RKO (cell line): ENCODE results near the gene CC2D1A.
A peak's percentile ranks its signal among the peaks of the same experiment; 100 is the strongest.

Source experiments
- DNase-seq: peaks from one replicate; pipeline ENCODE4 v3.0.0-alpha.2; 2016; ENCODE audit warnings: low spot score

The CC2D1A gene

DNA sequence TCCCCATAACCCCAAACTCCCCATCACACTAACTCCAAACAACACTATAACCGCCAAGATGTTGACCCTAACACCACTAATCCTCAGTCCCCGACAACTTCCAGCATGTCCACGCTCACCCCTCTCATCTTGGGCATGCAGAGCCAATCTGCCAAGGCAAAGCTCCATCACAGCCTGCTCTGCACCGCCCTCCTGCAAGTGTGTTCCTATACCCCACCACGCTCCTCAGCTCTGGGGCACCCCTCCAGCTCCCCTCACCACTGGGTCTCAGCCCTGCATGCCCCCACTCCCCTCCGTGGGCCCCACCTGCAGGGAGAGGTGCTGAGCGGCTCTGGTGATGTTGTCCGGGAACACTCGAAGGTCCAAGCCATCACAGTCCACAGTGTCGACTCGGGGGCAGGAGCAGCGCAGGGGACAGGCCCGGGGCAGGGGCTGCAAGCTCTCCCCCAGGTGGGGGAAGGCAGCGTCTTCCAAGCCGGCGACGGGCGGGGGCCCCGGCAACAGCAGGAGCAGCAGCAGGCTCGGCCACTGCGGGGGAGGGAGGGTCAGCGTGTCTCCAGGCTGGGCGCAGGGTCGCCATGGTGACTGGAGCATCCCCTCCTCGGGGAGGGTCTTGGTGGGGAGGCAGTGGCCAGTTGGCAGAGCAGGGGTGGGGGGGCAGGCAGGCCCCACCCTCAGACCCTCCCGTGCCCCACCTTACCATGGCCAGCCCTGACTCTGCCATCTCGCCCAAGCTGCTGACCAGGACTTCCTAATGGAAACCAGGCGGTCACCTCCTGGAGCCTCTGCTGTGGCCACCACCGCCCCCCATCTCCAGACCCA lies 31.7 kb downstream of the CC2D1A start:
- no peak for DNase-seq

- no peak for DNase-seq
Measured at GRCh38 chr19:13938301-13939064, 32.5 kb downstream of the CC2D1A start, which contains the start of gene PODNL1. Gene PODNL1, minus strand, starts transcription at chr19:13938417. Its CDS starts 236 bp downstream, at chr19:13938181.

GRCh38 chr19:13942023-13942684 lies 36.2 kb downstream of the CC2D1A start:
- no peak for DNase-seq

DNA sequence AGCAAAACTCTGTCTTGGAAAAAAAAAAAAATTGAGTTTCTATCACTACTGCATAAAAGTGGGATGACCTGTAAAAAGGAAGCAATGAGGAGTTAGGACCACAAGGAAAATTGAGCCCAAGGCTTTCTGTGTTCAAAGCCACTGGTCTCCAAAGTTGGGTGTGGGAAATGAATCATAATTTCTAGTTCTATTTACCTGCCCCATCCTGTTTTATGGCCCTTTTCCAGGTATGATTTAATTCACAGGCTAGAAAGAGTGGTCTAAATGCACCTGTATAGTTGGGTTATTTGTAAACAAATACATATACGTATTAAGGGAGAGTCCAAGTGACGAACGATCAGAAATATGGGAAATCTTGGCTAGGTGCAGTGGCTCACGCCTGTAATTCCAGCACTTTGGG lies 40.4 kb downstream of the CC2D1A start:
- DNase-seq = no peak

GRCh38 chr19:13951043-13951442 lies 45.0 kb downstream of the CC2D1A start:
- DNase-seq = no peak

- DNase-seq = no peak
Measured at GRCh38 chr19:13951799-13952153, 45.8 kb downstream of the CC2D1A start.

- peak; percentile 99 for DNase-seq
Measured at GRCh38 chr19:13952154-13952930, 46.3 kb downstream of the CC2D1A start, which contains the start of gene DCAF15. Gene DCAF15, plus strand, starts transcription at chr19:13952509. Its CDS starts 4 bp downstream, at chr19:13952513.

DNA sequence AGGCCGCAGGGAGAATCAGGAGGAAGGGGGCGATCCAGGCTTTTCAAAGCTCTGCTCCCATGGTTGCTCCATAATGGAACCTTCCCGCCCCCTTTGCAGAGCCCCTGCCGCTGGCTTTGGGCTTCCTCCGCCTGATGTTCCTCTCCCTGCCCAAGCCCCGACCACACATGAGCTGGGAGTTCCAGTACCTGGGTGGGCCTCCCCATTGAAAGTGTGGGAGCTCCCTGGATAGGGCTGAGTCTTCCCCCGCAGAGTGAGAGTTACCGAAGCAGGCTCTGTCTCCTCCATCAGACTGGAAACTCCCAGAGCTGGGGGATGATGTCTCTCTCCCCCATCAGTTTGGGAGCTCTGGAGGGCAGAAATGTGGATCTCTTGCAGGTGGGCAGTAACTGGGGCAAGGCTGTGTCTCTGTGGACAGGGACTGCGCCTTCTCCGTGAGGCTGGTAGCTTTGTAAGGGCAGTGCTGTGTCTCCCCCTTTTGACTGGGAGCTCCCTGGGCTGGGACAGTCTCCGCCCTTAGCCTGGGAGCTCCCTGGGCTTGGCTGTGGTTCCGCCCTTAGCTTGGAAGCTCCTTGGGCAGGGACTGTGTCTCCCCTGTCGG lies 47.0 kb downstream of the CC2D1A start:
- DNase-seq = peak; percentile 59

- no peak for DNase-seq
Measured at GRCh38 chr19:13954185-13954584, 48.2 kb downstream of the CC2D1A start.

DNA sequence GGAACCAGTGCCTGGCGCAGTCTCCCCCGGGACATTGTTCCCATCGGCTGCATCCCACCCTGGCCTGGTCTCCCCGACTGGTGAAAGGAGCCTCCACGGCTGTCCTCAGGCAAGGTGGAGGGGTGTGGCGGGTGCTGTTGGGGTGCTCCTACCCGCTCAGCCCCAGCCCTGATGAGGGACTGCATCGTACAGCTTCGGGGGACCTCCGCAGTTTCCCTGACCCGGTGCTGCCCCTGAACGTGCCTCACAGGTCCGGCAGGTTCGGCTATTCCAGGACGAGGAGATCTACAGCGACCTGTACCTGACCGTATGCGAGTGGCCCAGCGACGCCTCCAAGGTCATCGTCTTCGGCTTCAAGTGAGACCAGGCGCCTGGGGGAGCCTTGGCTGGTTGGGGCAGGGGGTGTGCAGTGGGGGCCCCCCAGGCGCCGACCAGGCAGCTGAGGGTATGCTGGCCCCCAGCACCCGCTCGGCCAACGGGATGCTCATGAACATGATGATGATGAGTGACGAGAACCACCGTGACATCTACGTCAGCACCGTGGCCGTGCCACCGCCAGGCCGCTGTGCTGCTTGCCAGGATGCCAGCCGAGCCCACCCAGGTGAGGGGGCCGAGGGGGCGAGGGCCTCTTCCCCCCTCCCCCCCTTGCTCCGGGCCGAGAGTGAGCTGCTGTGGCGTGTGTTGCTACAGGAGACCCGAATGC lies 49.8 kb downstream of the CC2D1A start:
- DNase-seq = no peak

DNA sequence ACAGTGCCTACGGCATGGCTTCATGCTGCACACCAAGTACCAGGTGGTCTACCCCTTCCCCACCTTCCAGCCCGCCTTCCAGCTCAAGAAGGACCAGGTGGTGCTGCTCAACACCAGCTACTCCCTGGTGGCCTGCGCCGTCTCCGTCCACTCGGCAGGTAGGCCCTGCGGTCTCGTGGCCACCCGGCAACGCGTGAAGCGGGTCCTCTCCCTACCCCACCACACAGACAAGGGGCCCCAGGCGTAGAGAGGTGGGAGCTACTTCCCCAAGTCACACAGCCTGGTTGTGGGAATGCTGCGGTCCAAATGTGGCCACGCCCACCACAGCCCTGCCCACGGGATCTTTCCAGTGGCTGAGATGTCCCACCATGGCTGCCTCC lies 50.4 kb downstream of the CC2D1A start:
- no peak for DNase-seq

- no peak for DNase-seq
Measured at GRCh38 chr19:13957051-13957450, 51.0 kb downstream of the CC2D1A start.

DNA sequence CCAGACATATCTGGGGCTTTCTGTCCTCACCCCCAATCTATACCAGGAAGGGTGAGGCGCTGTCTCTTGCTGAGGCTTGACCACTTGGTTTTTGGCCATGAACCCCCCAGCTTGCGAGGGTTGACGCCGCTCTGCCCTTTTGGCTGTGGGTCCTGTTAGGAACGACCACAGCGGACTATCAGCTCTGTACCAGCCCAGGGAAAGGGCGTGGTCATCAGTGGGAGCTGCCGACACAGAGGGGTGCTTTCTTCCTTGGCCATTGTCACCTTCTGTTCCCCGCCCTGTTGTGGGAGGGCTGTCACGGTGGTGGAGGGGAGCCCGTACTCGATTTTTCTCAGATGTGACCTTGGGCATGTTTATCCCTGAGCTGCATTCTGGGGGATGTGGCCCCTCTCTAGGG lies 52.0 kb downstream of the CC2D1A start:
- no peak for DNase-seq

- DNase-seq = no peak
Measured at GRCh38 chr19:13959141-13959961, 53.4 kb downstream of the CC2D1A start.

- DNase-seq = no peak
Measured at GRCh38 chr19:13959962-13960862, 54.2 kb downstream of the CC2D1A start.

DNA sequence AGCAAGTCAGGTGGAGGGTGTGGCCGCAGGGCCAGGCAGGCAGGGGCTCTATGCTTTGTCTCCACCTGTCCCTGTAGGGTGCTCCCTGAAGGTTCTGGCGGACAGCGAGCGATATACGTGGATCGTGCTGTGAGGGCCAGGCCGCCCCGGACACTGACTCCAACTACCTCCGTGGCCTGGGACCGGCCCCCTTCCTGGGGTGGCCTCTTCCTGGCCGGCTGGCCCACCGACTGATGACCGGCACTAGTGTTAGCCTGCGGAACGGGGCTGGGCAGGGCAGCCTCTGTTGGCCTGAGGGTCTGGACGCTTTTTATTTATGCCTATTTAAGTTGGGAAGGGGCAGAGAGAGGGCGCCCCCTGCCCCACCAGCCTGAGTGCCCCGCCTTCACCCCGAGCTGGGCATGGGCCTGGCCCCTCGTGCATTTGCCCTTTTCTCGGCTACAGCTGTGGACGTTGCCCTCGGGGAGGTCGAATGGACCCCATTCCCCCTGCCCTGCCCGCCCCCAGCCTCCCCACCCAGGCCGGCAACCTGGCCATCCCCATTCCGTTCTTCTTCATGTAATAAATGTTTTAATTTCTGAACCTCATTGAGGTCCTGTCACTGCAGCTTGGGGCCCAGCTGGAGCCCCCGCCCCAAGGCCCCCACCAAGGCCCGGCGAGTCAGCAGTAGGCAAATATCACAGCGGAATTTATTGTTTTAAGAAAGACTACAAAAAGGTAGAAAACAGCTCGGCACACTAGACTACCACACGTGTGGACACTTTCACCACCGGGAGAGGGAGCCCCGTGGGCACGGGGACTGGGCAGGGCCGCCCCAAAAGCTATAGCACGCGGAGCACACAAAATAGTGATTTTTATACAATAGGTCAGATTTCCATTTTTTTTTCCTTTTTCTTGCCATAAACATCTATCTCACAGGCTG lies 55.1 kb downstream of the CC2D1A start:
- DNase-seq = no peak

DNA sequence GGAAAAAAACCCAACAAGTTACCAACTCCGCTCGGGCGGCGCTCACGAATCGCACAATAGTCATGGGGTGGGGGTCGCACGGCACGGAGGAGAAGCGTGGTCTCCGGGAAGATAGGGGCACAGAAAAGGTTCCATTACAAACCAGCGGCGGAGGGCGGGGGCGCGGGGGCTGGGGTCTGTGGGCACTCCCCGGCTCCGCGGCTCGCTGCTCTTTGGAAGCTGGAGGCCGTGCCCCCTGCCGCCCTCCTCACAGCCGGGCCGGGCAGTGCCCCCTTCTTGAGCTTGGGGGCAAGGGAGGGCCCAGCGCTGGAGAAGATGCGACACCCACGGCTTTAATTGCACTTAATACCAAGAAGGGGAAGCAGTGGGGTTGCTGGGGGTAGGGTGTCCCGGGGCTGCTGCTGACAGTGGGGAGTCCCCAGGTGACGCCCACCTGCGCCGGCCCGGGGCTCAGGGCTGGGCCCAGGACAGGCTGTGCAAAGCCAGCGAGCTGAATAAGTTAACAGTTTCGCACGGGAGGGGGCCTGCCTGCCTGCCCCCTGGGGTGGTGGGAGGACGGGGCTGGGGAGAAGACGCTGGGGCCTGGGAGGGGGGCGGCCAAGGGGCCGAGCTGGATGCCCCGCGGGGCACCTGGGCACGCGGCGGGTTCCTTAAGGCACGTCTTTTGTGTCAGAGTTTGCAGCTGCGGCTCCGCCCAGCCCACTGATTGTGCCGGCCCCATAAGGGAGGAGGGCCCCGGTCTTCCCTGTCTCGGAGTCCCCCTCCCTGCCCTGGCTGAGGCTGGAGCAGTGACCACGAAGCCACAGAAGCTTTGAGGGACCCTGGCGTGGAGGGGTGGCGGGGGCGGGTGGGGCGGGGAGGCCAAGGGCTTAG lies 56.1 kb downstream of the CC2D1A start:
- no peak for DNase-seq
